ENCODE data around the gene CARMIL3. TPM values are rescaled to one million over a fixed set of nuclear protein-coding genes. Genes with fewer than 3 reads are reported as not detected.
A peak's percentile ranks its signal among the peaks of the same experiment; 100 is the strongest.

The CARMIL3 gene
- total RNA-seq, 1 donor from 2014 or later: 3.9 TPM

- no peak for ATAC-seq (ENCODE audit: low read depth)
- H3K36me3 Mint-ChIP-seq (ENCODE audit: low read depth): no peaks in the 10 kb centered on the region
These were observed 36.3 kb downstream of the CARMIL3 start for GRCh38 chr14:24088095-24088494.

GRCh38 chr14:24089890-24090289 is 38.1 kb downstream of the CARMIL3 start:
- Mint-ChIP-seq H3K4me3 (no peak overlapping the region), H3K27ac (no peak overlapping the region), H3K9me3 (no peaks in the 10 kb centered on the region), H3K27me3 (no peaks in the 10 kb centered on the region), H3K4me1 (peaks cover 18% of the 10 kb centered on the region), H3K36me3 (ENCODE audit: low read depth) (peaks cover 4% of the 10 kb centered on the region)
- intact Hi-C loops (cut with micrococcal nuclease): loop anchor here (1.0 to 10.0 kb wide), 8 partner anchors 9 to 535 kb away; partner anchors contain the start of genes IRF9, THTPA and ZFHX2
- CTCF ChIA-PET: interaction anchor here (0.8 to 7.9 kb wide), 15 partner anchors 9 to 342 kb away, joined by 3 to 138 read pairs (median 9); partner anchors contain the start of genes CARMIL3, CHMP4A, DCAF11 and IRF9
- DNase-seq: no peak
- POLR2A ChIA-PET: interaction anchor here (0.6 to 7.4 kb wide), 6 partner anchors 9 to 349 kb away, joined by 3 to 111 read pairs (median 16); partner anchors contain the start of genes DCAF11, NRL and PSME1
- TF ChIP-seq CTCF (IDR thresholded peaks at IDR 0.05): no peak
- ATAC-seq (ENCODE audit: low read depth): no peak

More at GRCh38 chr14:24088095-24088494, 36.3 kb downstream of the CARMIL3 start:
- Mint-ChIP-seq H3K4me1 (peaks cover 10% of the 10 kb centered on the region), H3K4me3 (no peak overlapping the region), H3K9me3 (no peaks in the 10 kb centered on the region), H3K27ac (no peak overlapping the region), H3K27me3 (no peaks in the 10 kb centered on the region)
- CTCF ChIA-PET: interaction anchor here (0.7 to 7.9 kb wide), 3 partner anchors 21 to 343 kb away, joined by 3 to 138 read pairs (median 3); no protein-coding TSS in a partner anchor
- DNase-seq: no peak
- intact Hi-C loops (cut with micrococcal nuclease): no loop called here
- no peak for TF ChIP-seq CTCF (IDR thresholded peaks at IDR 0.05)
- POLR2A ChIA-PET: no interaction called here

GRCh38 chr14:24092110-24092504 is 40.3 kb downstream of the CARMIL3 start:
- Mint-ChIP-seq H3K4me3 (peak overlapping the region; percentile 20), H3K4me1 (peaks cover 31% of the 10 kb centered on the region), H3K27me3 (no peaks in the 10 kb centered on the region), H3K36me3 (ENCODE audit: low read depth) (peaks cover 20% of the 10 kb centered on the region), H3K27ac (peak overlapping the region; percentile 99), H3K9me3 (no peaks in the 10 kb centered on the region)
- intact Hi-C loops (cut with micrococcal nuclease): loop anchor here (10.0 kb wide), 1 partner anchor 537 kb away; the partner anchor contains the start of genes THTPA and ZFHX2
- ChIA-PET CTCF (interaction anchor here (0.8 to 7.9 kb wide), 13 partner anchors 10 to 78 kb away, joined by 3 to 138 read pairs (median 5); partner anchors contain the start of genes CARMIL3, DCAF11, IRF9 and NRL), POLR2A (interaction anchor here (0.9 to 7.4 kb wide), 8 partner anchors 11 to 150 kb away, joined by 3 to 138 read pairs (median 40); partner anchors contain the start of genes DCAF11, IRF9, NRL and TINF2)
- no peak for TF ChIP-seq CTCF (IDR thresholded peaks at IDR 0.05)
- DNase-seq: no peak
- no peak for ATAC-seq (ENCODE audit: low read depth)

- ChIA-PET POLR2A (interaction anchor here (0.5 to 7.4 kb wide), 14 partner anchors 12 to 205 kb away, joined by 3 to 138 read pairs (median 23); partner anchors contain the start of genes DCAF11, DHRS4L2, EMC9 and IRF9), CTCF (interaction anchor here (0.8 to 7.9 kb wide), 16 partner anchors 10 to 215 kb away, joined by 3 to 138 read pairs (median 4); partner anchors contain the start of genes CARMIL3, CIDEB, DCAF11 and IRF9)
- peak overlapping the region; percentile 99 for H3K4me3 Mint-ChIP-seq
- peak overlapping the region; percentile 99 for H3K27ac Mint-ChIP-seq
- no peak for TF ChIP-seq CTCF (IDR thresholded peaks at IDR 0.05)
- DNase-seq: no peak
- intact Hi-C loops (cut with micrococcal nuclease): loop anchor here (10.0 kb wide), 1 partner anchor 538 kb away; the partner anchor contains the start of genes THTPA and ZFHX2
- peaks cover 21% of the 10 kb centered on the region for H3K36me3 Mint-ChIP-seq (ENCODE audit: low read depth)
- H3K27me3 Mint-ChIP-seq: no peaks in the 10 kb centered on the region
- H3K4me1 Mint-ChIP-seq: peaks cover 31% of the 10 kb centered on the region
- ATAC-seq (ENCODE audit: low read depth): no peak
- no peaks in the 10 kb centered on the region for H3K9me3 Mint-ChIP-seq
These were observed 40.8 kb downstream of the CARMIL3 start for GRCh38 chr14:24092505-24093206.

Measured in activated B cell treated with CpG ODN at 0.5 μM for 24 hours (primary cell).